ENCODE data around the gene DPYSL5. TPM values are rescaled to one million over a fixed set of nuclear protein-coding genes. Genes with fewer than 3 reads are reported as not detected.

DPYSL5 gene
- total and polyA plus RNA-seq, 2 of the 13 experiments (the other 11 are each of a cell fraction or from before 2014, with no cell fraction given), result 0.15 TPM; not detected in 1

GRCh38 chr2:26801796-26802195, 46.1 kb upstream of the DPYSL5 start (continued):
- no peak for TF ChIP-seq ARID4A (CRISPR knock-in tag; IDR thresholded peaks at IDR 0.05; ENCODE audit: borderline replicate concordance)

GRCh38 chr2:26805241-26805676, 42.7 kb upstream of the DPYSL5 start:
- DNase-seq (ENCODE audit: low spot score) (no peak), FAIRE-seq (no peak)

More at GRCh38 chr2:26805241-26805676, 42.7 kb upstream of the DPYSL5 start:
- Histone ChIP-seq H2AFZ (ENCODE audit: low read length) (no peak overlapping the region), H3K9me3 (ENCODE audit: low read length) (no peaks in the 10 kb centered on the region), H3K9ac (ENCODE audit: insufficient read depth, low read depth, low read length) (no peak overlapping the region), H3K4me1 (ENCODE audit: insufficient read depth, low read length) (no peaks in the 10 kb centered on the region), H3K27me3 (ENCODE audit: control insufficient read depth in 1 of 2, insufficient read depth in 2 of 2, low read length in 2 of 2) (peaks cover 1 to 5% of the 10 kb centered on the region in 2 experiments; a peak in 2 of 5 replicates), H3K4me2 (ENCODE audit: low read depth, low read length) (no peak overlapping the region), H3K79me2 (ENCODE audit: insufficient read depth, low read length) (no peaks in the 10 kb centered on the region), H3K27ac (ENCODE audit: extremely low read length, insufficient read depth, low read length) (no peak overlapping the region), H3K4me3 (replicated peaks in 1 of 3; ENCODE audit: insufficient read depth in 1 of 3, low read depth in 2 of 3, low read length in 3 of 3) (no peak overlapping the region), H4K20me1 (ENCODE audit: insufficient read depth, low read length) (no peaks in the 10 kb centered on the region), H3K36me3 (replicated peaks in 1 of 2; ENCODE audit: control insufficient read depth in 1 of 2, insufficient read depth in 2 of 2, low read length in 2 of 2) (no peaks in the 10 kb centered on the region; a peak in 2 of 5 replicates)
- TF ChIP-seq PHF8 (CRISPR knock-in tag; IDR thresholded peaks at IDR 0.05) (no peak), THAP7 (CRISPR knock-in tag; IDR thresholded peaks at IDR 0.05) (no peak), ZNF562 (CRISPR knock-in tag; IDR thresholded peaks at IDR 0.05; ENCODE audit: borderline replicate concordance) (no peak), ZNF337 (CRISPR knock-in tag; IDR thresholded peaks at IDR 0.05; ENCODE audit: borderline replicate concordance, low read depth) (no peak), BRF2 (CRISPR knock-in tag; IDR thresholded peaks at IDR 0.05) (no peak), ZNF784 (CRISPR knock-in tag; IDR thresholded peaks at IDR 0.05; ENCODE audit: borderline replicate concordance) (no peak), ZNF430 (CRISPR knock-in tag; IDR thresholded peaks at IDR 0.05) (no peak), SMARCC2 (IDR thresholded peaks at IDR 0.05) (no peak), CENPX (CRISPR knock-in tag; IDR thresholded peaks at IDR 0.05) (no peak), ZNF512 (CRISPR knock-in tag; IDR thresholded peaks at IDR 0.05) (no peak), MBD4 (IDR thresholded peaks at IDR 0.05; ENCODE audit: borderline replicate concordance, low read length) (no peak), RNF2 (conservative IDR thresholded peaks at IDR 0.05; ENCODE audit: low read depth) (no peak), ZBTB8A (CRISPR knock-in tag; IDR thresholded peaks at IDR 0.05; ENCODE audit: borderline replicate concordance, low read depth) (no peak), NFE2L1 (CRISPR knock-in tag; IDR thresholded peaks at IDR 0.05; ENCODE audit: borderline replicate concordance) (no peak)
- in situ Hi-C loops (cut with HindIII; ENCODE audit: extremely low pct_ligation_motif_present, low pct_unique_long_range_greater_than_20kb), result no loop called here
- ChIA-PET POLR2A (no interaction called here), CTCF (ENCODE audit: low intra/inter-chr PET ratio, low total read pairs) (no interaction called here)
- no TSS peak for BruUV-seq (replicated peaks)
- 57% methylated on average over 5 of the region's 5 CpGs for WGBS (ENCODE audit: low lambda C conversion rate)
- intact Hi-C loops (cut with micrococcal nuclease; ENCODE audit: unreplicated experiment), result no loop called here
- ATAC-seq, result no peak

Measured in HepG2 (cell line).